ENCODE measurements around the gene MRE11. TPM values are rescaled to one million over a fixed set of nuclear protein-coding genes. Genes with fewer than 3 reads are reported as not detected.

MRE11 gene
- total RNA-seq, 4 donors from 2014 or later, result 11.7 to 25.3 (median 13.4) TPM

GRCh38 chr11:94472916-94473799 lies 20.5 kb downstream of the MRE11 start:
- intact Hi-C loops (cut with DNase I; ENCODE audit: low total_unique reads), result no loop called here
- WGBS, 2 donors, result 94 to 96% methylated on average over 3 of the region's 3 CpGs
- DNase-seq (ENCODE audit: low spot score in 2 of 2), result no peak
- TF ChIP-seq CTCF (IDR thresholded peaks at IDR 0.05), result no peak
- TF ChIP-seq POLR2A (IDR thresholded peaks at IDR 0.05), result no peak
- H3K4me3 ChIP-seq (ENCODE audit: low read depth, poor library complexity, severe bottlenecking), result no peak overlapping the region

GRCh38 chr11:94469416-94469815 lies 24.2 kb downstream of the MRE11 start:
- no peak overlapping the region for H3K4me3 ChIP-seq (ENCODE audit: low read depth, poor library complexity, severe bottlenecking)
- 92 to 93% methylated on average over 2 of the region's 2 CpGs for WGBS, 2 donors
- no peak for TF ChIP-seq POLR2A (IDR thresholded peaks at IDR 0.05)
- no peak for TF ChIP-seq CTCF (IDR thresholded peaks at IDR 0.05)
- no peak for DNase-seq (ENCODE audit: low spot score in 2 of 2)
- intact Hi-C loops (cut with DNase I; ENCODE audit: low total_unique reads), result no loop called here

GRCh38 chr11:94459576-94459975 lies 34.1 kb downstream of the MRE11 start:
- intact Hi-C loops (cut with DNase I; ENCODE audit: low total_unique reads), result no loop called here
- WGBS, 2 donors, result 89% methylated on average over 2 of the region's 2 CpGs
- TF ChIP-seq CTCF (IDR thresholded peaks at IDR 0.05) (no peak), POLR2A (IDR thresholded peaks at IDR 0.05) (no peak)
- DNase-seq (ENCODE audit: low spot score in 2 of 2), result no peak
- H3K4me3 ChIP-seq (ENCODE audit: low read depth, poor library complexity, severe bottlenecking), result no peak overlapping the region

GRCh38 chr11:94457118-94458029 lies 36.3 kb downstream of the MRE11 start:
- TF ChIP-seq POLR2A (IDR thresholded peaks at IDR 0.05), result no peak
- TF ChIP-seq CTCF (IDR thresholded peaks at IDR 0.05), result no peak
- 79 to 80% methylated on average over 4 of the region's 4 CpGs for WGBS, 2 donors
- intact Hi-C loops (cut with DNase I; ENCODE audit: low total_unique reads), result no loop called here
- DNase-seq (ENCODE audit: low spot score in 2 of 2), result no peak
- H3K4me3 ChIP-seq (ENCODE audit: low read depth, poor library complexity, severe bottlenecking), result no peak overlapping the region

- TF ChIP-seq POLR2A (IDR thresholded peaks at IDR 0.05) (no peak), CTCF (IDR thresholded peaks at IDR 0.05) (no peak)
- 64 to 65% methylated on average over 1 of the region's 1 CpG for WGBS, 2 donors
- intact Hi-C loops (cut with DNase I; ENCODE audit: low total_unique reads), result no loop called here
- no peak for DNase-seq (ENCODE audit: low spot score in 2 of 2)
- H3K4me3 ChIP-seq (ENCODE audit: low read depth, poor library complexity, severe bottlenecking), result no peak overlapping the region
Observed at GRCh38 chr11:94455861-94456260, 37.8 kb downstream of the MRE11 start.
